Karpas-422 (cell line): ENCODE results near the gene FAM13B. TPM values are rescaled to one million over a fixed set of nuclear protein-coding genes. Genes with fewer than 3 reads are reported as not detected.

Experiments
- DNase-seq: peaks from one replicate; pipeline ENCODE4 v3.0.0-alpha.2; 2015
- H2AFZ ChIP-seq: fragments of 200-600 bp; sonication (generic); 2 replicates; pipeline ENCODE4 v1.6.1; 2014; ENCODE audit warnings: antibody characterized with exemption, low read length, mixed read lengths
- H3K27ac ChIP-seq: fragments of 200-600 bp; sonication (generic); 2 replicates; pipeline ENCODE4 v1.5.1; 2014; ENCODE audit warnings: mild to moderate bottlenecking, low read length, moderate library complexity
- H3K27me3 ChIP-seq: fragments of 200-600 bp; sonication (generic); 2 replicates; pipeline ENCODE4 v1.6.1; 2014; ENCODE audit warnings: low read length, mixed read lengths
- H3K36me3 ChIP-seq: fragments of 200-600 bp; sonication (generic); 2 replicates; pipeline ENCODE4 v1.6.1; 2014; ENCODE audit warnings: low read length, mixed read lengths; ENCODE audit not compliant: insufficient read depth
- H3K4me1 ChIP-seq: fragments of 200-600 bp; sonication (generic); 2 replicates; pipeline ENCODE4 v1.6.1; 2014; ENCODE audit warnings: mild to moderate bottlenecking, low read length, mixed read lengths
- H3K4me2 ChIP-seq: fragments of 200-600 bp; sonication (generic); 2 replicates; pipeline ENCODE4 v1.6.1; 2014; ENCODE audit warnings: low read length, low read depth, mild to moderate bottlenecking; ENCODE audit not compliant: poor library complexity, severe bottlenecking
- H3K4me3 ChIP-seq: fragments of 200-600 bp; sonication (generic); 2 replicates; pipeline ENCODE4 v1.5.1; 2014; ENCODE audit warnings: mild to moderate bottlenecking, antibody characterized with exemption, low read length, mixed read lengths
- H3K79me2 ChIP-seq: fragments of 200-600 bp; sonication (generic); 2 replicates; pipeline ENCODE4 v1.6.1; 2014; ENCODE audit warnings: mild to moderate bottlenecking, low read length, mixed read lengths
- H3K9ac ChIP-seq: fragments of 200-600 bp; sonication (generic); 2 replicates; pipeline ENCODE4 v1.6.0; 2014; ENCODE audit warnings: low read length
- H3K9me2 ChIP-seq: fragments of 200-600 bp; sonication (generic), shearing (Covaris generic); replicated peaks from 2 replicates; pipeline ENCODE4 v1.6.0; 2014; ENCODE audit warnings: mild to moderate bottlenecking, low read length, moderate library complexity; ENCODE audit not compliant: insufficient read depth
- H3K9me3 ChIP-seq: fragments of 300-700, 200-600 bp; sonication (generic); 2 replicates; pipeline ENCODE4 v1.6.1; 2014; ENCODE audit warnings: low read length, mixed read lengths
- H4K20me1 ChIP-seq: fragments of 200-600 bp; sonication (generic); 2 replicates; pipeline ENCODE4 v1.6.1; 2014; ENCODE audit warnings: mild to moderate bottlenecking, antibody characterized with exemption, low read length, low read depth; ENCODE audit not compliant: insufficient read depth
- total RNA-seq: library from RNA; depleted of rRNA; stranded (reverse); fragments of >200 nt; shearing (Covaris generic); gene quantifications from 2 replicates; pipeline ENCODE4 v1.2.3, GENCODE V29; 2014; ENCODE audit warnings: low replicate concordance

FAM13B gene
- total RNA-seq, 1 experiment from 2014 or later, result 23.2 TPM

GRCh38 chr5:137933491-137933911 lies 99.4 kb downstream of the FAM13B start:
- Histone ChIP-seq H2AFZ (no peak overlapping the region), H3K4me3 (no peak overlapping the region), H3K27ac (no peak overlapping the region), H3K36me3 (peaks cover 16% of the 10 kb centered on the region; the same call in 1 of the 2 replicates), H3K9me2 (no peaks in the 10 kb centered on the region), H3K4me2 (no peak overlapping the region), H3K9me3 (no peaks in the 10 kb centered on the region), H3K79me2 (no peaks in the 10 kb centered on the region), H3K27me3 (no peaks in the 10 kb centered on the region), H3K9ac (no peak overlapping the region), H3K4me1 (no peaks in the 10 kb centered on the region; the same call in 1 of the 2 replicates), H4K20me1 (no peaks in the 10 kb centered on the region)
- DNase-seq, result no peak

- Histone ChIP-seq H2AFZ (no peak overlapping the region), H3K4me1 (no peaks in the 10 kb centered on the region), H3K9me3 (no peaks in the 10 kb centered on the region), H3K9ac (no peak overlapping the region), H4K20me1 (no peaks in the 10 kb centered on the region), H3K27me3 (no peaks in the 10 kb centered on the region), H3K27ac (no peak overlapping the region), H3K9me2 (no peaks in the 10 kb centered on the region), H3K4me3 (no peak overlapping the region), H3K79me2 (no peaks in the 10 kb centered on the region), H3K4me2 (no peak overlapping the region), H3K36me3 (peaks cover 10% of the 10 kb centered on the region; the same call in 1 of the 2 replicates)
- no peak for DNase-seq
Observed at GRCh38 chr5:137932800-137933199, 100.1 kb downstream of the FAM13B start.

- Histone ChIP-seq H2AFZ (no peak overlapping the region), H3K27me3 (no peaks in the 10 kb centered on the region), H3K4me1 (no peaks in the 10 kb centered on the region), H4K20me1 (no peaks in the 10 kb centered on the region), H3K36me3 (peaks cover 6% of the 10 kb centered on the region), H3K9ac (no peak overlapping the region), H3K9me3 (no peaks in the 10 kb centered on the region), H3K79me2 (no peaks in the 10 kb centered on the region), H3K9me2 (no peaks in the 10 kb centered on the region), H3K4me3 (no peak overlapping the region), H3K4me2 (no peak overlapping the region), H3K27ac (no peak overlapping the region)
- DNase-seq, result no peak
Observed at GRCh38 chr5:137923856-137924255, 109.0 kb downstream of the FAM13B start.

GRCh38 chr5:137921931-137922330 lies 110.9 kb downstream of the FAM13B start:
- Histone ChIP-seq H3K27me3 (no peaks in the 10 kb centered on the region), H3K4me1 (no peaks in the 10 kb centered on the region), H3K79me2 (no peaks in the 10 kb centered on the region), H2AFZ (no peak overlapping the region), H3K27ac (no peak overlapping the region), H3K9me3 (no peaks in the 10 kb centered on the region), H4K20me1 (no peaks in the 10 kb centered on the region), H3K9me2 (no peaks in the 10 kb centered on the region), H3K36me3 (no peaks in the 10 kb centered on the region; the same call in 1 of the 2 replicates), H3K9ac (no peak overlapping the region), H3K4me3 (no peak overlapping the region), H3K4me2 (no peak overlapping the region)
- DNase-seq, result no peak

- H3K79me2 ChIP-seq, result no peaks in the 10 kb centered on the region
- no peaks in the 10 kb centered on the region for H3K4me1 ChIP-seq
- no peaks in the 10 kb centered on the region for H3K27me3 ChIP-seq
- H3K27ac ChIP-seq, result no peak overlapping the region
- H4K20me1 ChIP-seq, result no peaks in the 10 kb centered on the region
- H3K4me3 ChIP-seq, result no peak overlapping the region
- H2AFZ ChIP-seq, result no peak overlapping the region
- H3K9ac ChIP-seq, result no peak overlapping the region
- H3K4me2 ChIP-seq, result no peak overlapping the region
- DNase-seq, result no peak
- H3K36me3 ChIP-seq, result no peaks in the 10 kb centered on the region
- H3K9me3 ChIP-seq, result peaks cover 7% of the 10 kb centered on the region; the same call in 1 of the 2 replicates
- H3K9me2 ChIP-seq, result no peaks in the 10 kb centered on the region
Observed at GRCh38 chr5:137916923-137917322, 116.0 kb downstream of the FAM13B start.

- Histone ChIP-seq H3K9ac (no peak overlapping the region), H3K27ac (no peak overlapping the region), H3K36me3 (no peaks in the 10 kb centered on the region), H2AFZ (no peak overlapping the region), H3K4me2 (no peak overlapping the region), H3K79me2 (no peaks in the 10 kb centered on the region), H3K9me3 (peaks cover 7% of the 10 kb centered on the region; the same call in 1 of the 2 replicates), H4K20me1 (no peaks in the 10 kb centered on the region), H3K27me3 (no peaks in the 10 kb centered on the region), H3K9me2 (no peaks in the 10 kb centered on the region), H3K4me1 (no peaks in the 10 kb centered on the region), H3K4me3 (no peak overlapping the region)
- DNase-seq, result no peak
Observed at GRCh38 chr5:137914758-137915157, 118.1 kb downstream of the FAM13B start.

- no peak for DNase-seq
- no peaks in the 10 kb centered on the region for H4K20me1 ChIP-seq
- no peaks in the 10 kb centered on the region for H3K79me2 ChIP-seq
- no peak overlapping the region for H3K9ac ChIP-seq
- H3K27me3 ChIP-seq, result no peaks in the 10 kb centered on the region
- H3K36me3 ChIP-seq, result no peaks in the 10 kb centered on the region
- H3K4me3 ChIP-seq, result no peak overlapping the region
- H3K4me1 ChIP-seq, result peaks cover 2% of the 10 kb centered on the region
- H3K9me2 ChIP-seq, result no peaks in the 10 kb centered on the region
- no peak overlapping the region for H2AFZ ChIP-seq
- no peak overlapping the region for H3K27ac ChIP-seq
- H3K9me3 ChIP-seq, result no peaks in the 10 kb centered on the region
- H3K4me2 ChIP-seq, result no peak overlapping the region
Observed at GRCh38 chr5:137902408-137903133, 130.3 kb downstream of the FAM13B start.

GRCh38 chr5:137901011-137901817 lies 131.7 kb downstream of the FAM13B start:
- no peaks in the 10 kb centered on the region for H4K20me1 ChIP-seq

More at GRCh38 chr5:137901011-137901817, 131.7 kb downstream of the FAM13B start:
- Histone ChIP-seq H3K4me1 (peaks cover 4% of the 10 kb centered on the region), H3K27me3 (no peaks in the 10 kb centered on the region), H3K9me3 (no peaks in the 10 kb centered on the region), H2AFZ (no peak overlapping the region), H3K27ac (no peak overlapping the region), H3K79me2 (no peaks in the 10 kb centered on the region), H3K4me3 (no peak overlapping the region), H3K36me3 (no peaks in the 10 kb centered on the region), H3K9me2 (no peaks in the 10 kb centered on the region), H3K9ac (no peak overlapping the region), H3K4me2 (no peak overlapping the region)
- DNase-seq, result no peak
